Kidney tubule cell (primary cell): Measurements from ENCODE around the gene WDR86.
A peak's percentile ranks its signal among the peaks of the same experiment; 100 is the strongest.

Source experiments
- DNase-seq: peaks from one replicate; pipeline ENCODE4 v3.0.0-alpha.2; 2018; ENCODE audit warnings: low spot score

Gene WDR86

DNA sequence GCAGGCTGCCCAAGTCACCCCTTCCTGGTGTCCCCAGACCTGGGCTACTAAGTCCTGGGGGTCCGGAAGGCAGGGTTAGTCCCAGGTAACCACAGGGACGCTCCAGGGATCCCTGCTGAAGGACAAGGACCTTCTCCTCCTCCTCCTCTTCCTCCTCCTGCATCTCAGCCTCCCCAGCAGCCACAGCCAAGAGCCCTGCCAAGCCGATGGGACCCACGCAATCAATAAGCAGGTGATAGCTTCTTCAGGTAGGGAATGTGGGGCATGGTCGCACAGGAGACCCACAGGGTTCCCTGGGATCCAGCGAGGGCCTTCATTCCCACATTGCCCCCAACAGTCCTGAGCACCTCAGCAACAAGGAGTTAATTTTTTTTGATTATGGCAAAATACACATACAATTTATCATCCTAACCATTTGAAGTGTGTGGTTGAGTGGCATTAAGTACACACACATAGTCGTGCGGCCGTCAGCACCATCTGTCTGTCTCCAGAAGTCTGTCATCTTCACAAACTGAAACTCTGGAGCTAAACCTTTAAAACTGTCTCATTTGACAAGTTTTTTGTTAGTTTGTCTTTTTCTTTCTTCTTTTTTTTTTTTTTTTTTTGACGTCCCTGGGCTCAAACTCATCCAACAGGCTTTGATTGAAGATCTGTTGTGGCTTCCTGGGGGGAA, 18.0 kb upstream of the WDR86 start:
- DNase-seq, result no peak

DNA sequence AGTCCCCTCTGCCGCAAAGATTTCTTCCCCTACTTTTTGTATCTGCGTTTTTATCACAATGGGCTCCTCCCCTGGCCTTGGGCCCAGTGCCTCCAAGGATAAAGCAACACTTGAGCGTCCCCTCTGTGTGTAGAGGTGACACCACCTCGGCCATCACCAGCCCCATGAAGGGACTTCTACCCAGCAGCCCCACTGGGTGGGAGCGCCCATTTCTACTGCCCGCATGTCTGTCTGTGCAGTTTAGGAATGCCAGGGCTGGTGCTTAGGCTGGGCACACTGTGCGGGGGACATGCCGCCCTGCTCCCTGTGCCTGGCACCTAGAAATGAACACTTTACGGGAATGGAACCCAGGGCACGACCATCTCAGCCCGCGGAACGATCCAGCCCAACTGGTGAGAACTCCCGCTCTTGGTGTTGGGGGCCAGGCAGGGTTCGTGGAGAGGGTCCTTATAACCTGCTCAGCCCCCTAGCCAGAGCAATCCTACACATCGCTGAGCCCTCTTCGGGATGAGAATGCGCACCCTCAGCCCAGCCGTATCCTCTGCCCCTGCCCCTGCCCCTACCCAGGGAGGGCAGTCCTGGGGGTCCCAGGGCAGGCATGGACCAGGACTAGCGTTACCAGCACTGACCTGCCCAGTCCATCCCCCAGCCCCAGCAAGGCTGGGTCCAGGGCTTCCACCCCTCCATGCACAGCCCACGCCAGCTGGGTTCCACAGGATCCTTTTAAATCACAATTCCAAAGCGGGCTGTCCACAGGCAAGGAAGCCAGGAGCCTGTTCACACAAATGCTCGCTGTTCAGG, 17.3 kb upstream of the WDR86 start:
- DNase-seq, result no peak

DNA sequence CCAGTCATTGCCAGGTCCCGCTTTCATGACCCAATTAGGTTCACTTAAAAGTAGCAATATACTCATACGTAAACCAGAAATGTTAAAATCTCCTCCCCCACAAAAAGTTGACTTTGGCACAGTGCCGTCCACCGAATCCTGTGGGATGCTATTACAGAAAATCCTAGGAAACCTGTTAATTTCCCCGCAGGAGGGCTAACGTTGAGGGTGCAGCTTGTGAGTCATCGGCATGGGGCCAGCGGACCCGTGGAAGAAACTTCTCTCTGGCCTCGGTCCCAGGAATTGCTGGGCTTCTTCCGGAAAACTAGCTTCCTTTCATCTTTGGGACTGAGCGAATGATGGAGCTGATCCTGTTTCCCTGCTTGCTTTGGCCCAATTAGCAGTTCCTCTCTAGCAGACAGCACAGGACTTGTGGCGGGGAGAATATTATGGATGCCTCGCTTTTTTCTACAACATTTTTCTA, 16.6 kb upstream of the WDR86 start:
- peak; percentile 12 for DNase-seq

DNA sequence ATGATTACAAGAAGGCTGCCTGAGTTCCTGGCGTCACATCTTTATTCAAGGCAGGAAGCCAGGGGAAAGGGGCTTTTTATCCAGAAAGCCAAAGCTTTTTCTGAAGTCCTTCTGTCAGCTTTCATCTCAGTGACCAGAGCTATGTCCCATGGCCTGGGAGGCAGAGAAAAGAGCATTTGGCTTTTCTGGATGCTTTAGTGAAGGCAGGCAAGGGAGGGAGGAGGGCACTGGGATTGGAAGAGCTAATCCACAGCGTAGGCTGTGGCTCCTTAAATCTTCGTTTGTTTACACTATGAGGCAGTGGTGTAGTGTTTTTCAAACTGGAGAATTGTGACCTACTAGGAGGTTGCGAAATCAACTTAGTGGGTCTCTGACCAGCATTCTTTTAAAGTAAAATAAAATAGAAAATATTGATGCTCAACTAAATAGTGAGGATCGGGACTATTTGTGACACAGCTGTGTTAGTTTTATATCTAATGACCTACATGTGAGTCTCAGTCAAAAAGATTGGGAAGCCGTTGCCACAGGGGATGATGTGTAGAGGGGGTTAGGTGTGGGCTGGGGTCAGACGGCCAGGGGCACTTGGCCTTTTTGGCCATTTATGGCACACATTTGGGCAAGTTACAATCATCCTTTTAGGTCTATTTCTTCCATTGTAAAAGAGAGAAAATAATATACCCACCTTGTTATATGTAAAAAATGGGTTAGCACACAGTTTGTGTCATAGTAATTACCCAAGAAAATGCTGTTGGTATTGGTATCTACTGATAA, 16.0 kb upstream of the WDR86 start:
- DNase-seq, result no peak

DNA sequence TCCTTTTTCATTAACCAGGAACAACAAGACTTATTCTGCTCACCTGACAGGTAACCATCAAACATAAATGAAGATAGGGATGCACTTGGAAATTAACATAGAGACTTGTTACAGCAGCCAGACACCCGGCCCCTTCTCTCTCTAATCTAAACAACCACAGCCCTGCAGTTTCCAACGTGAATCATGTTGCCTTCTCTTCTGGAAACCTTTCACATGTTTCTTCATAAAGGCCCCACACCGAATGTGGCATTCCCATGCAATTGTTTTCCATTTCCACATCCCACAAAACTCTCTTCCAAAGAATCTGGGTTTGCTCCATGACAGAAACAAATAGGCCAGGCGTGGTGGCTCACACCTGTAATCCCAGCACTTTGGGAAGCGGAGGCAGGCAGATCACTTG, 15.0 kb upstream of the WDR86 start:
- DNase-seq, result no peak

DNA sequence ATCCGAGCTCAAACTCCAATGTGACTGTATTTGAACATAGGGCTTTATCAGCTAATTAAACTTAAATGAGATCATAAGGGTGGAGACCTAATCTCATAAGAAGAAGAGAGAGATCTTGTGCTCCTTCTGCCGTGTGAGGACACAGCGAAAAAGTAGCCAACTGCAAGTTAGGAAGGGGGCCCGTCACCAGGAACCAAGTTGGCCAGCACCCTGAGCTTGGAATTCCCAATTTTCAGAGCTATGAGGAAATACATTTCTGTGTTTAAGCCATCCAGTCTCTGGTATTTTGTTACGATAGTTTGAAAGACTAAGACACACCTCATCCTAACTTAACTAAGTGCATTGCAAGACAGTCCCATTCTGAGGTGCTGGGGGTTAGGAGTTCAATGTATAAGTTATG, 14.1 kb upstream of the WDR86 start:
- no peak for DNase-seq

DNA sequence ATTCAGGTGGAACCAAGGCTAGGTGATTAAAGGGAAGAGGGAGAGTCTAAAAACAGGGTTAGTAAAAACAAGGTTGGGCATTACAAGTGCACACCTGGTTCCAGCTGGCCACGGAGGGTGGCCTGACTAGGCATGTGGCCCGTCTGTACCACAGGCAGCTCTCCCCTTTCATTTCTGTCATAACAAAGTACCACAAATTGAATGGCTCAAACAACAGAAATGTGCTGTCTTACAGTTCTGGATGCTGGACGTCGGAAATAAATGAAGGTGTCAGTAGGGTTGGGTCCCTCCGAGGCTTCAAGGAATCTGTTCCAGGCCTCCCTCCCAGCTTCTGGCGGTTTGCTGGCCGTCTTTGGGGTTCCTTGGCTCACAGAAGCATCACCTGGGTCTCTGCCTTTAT, 13.4 kb upstream of the WDR86 start:
- no peak for DNase-seq

DNA sequence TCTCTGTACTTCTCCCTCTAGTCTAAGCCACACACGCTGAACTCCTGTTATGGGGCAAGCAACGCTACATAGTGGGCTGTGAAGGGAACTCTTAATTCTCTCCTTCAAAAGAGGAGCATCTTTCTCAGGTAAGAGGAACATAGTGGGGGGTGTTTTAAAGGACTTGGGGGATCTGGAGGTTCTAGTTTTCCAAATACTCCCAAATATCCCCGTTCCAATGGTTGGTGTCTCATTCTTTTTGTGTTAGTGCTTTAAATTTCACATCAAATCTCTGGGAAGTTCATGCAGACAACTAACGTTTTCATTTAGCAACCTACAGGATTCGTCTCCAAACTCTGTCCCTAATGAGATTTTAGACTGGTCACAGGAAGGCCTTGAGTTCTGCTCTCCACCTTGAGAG, 12.4 kb upstream of the WDR86 start:
- no peak for DNase-seq

DNA sequence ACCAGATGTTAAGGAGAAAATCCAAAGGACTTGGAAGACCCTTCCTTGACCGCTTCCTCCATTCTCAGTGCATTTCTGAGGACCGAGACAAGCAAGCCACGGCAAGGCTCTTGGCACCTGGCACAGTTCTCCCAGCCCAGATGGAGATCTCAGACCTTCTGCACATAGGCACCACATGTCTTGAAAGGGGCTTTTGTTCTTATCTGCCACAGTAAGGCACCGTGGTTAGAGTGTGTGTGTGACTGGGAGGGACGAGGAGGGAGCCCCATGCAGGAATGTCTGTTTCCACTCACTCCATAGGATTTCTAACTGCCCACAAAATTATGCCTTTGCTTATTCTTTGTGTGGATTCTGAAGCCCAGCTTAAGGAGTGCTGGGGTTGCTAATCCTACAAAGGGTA, 10.3 kb upstream of the WDR86 start:
- no peak for DNase-seq

DNA sequence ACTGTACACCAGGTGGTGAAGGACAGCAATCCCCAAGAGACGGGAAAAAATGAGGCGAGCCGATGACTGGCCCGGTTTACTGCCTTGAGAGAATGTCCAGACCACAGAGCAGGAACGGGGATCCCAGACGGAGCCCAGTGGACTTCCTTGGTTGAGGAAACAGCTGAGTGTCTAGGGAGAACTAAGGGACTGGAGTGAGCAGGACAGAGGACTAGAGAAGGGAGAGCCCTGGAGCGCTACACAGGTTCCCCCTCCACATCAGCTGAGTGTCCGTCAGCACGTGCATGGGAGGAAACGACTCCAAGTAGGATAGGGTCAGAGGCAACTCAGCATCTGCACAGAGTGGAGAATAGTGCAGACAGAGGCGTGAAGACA, 7.1 kb upstream of the WDR86 start:
- no peak for DNase-seq

DNA sequence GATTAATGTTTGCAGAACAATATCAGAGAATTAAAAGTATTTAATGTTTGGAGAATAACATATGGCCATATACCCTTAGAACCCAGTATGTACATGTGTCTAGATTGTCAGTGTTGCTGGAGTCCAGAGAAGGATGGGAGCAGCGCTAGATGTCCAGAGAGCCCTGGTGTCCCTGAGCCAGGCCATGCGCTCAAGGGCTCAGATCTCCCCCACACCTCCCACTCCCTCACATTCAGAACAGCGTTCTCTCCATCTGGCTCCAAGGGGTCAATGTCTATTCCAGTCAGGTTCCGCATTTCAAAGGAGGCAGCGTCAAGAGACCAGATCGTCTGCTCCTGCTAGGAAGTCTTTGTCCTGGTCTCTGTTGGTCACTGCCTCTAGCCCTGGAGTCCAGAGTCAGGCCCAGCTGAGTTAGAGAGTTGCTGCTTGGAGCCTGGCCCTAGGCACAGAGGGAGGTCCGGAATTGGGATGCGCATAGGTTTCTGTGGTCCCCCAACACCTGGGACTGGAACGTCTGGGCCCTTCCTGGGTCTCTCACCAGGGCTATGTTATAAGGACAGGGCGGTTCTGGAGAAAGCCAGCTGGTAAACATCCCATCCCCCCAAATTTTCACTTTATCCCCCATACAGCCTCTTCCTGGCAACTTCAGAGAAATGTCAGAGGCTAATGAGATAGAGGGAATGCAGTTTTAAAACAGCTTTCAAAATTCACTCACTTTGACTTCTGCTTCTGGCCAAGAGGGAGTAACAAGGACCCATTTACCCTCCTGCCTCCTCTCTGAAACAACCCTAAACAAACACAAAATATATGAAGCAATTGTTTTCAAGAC, 6.5 kb upstream of the WDR86 start:
- DNase-seq, result no peak

DNA sequence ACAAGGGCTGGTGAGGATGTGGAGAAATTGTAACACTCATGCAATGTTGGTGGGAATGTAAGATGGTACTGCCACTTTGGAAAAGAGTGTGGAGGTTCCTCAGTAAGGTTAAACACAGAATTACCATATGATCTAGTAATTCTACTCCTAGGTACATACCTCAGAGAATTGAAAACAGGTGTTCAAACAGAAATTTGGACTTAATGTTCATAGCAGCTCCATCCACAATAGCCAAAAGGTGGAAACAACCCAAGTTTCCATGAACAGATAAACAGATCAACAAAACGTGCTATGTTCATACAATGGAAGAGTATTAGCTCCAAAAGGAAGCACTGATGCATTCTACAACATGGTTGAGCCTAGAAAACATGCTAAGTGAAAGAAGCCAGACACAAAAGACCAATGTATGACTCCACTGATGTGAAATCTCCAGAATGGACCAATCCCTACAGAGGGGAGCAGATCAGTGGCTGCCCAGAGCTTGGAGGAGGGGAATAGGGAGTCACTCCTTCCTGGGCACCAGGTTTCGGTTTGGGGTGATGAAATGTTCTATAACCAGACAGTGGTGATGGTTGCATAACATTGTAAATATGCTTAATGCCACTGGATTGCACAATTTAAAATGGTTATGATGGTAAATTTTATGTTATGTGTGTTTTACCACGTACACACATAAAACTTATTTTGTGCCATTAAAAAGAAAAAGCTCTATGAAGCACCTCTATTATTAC, 5.7 kb upstream of the WDR86 start:
- DNase-seq, result no peak

DNA sequence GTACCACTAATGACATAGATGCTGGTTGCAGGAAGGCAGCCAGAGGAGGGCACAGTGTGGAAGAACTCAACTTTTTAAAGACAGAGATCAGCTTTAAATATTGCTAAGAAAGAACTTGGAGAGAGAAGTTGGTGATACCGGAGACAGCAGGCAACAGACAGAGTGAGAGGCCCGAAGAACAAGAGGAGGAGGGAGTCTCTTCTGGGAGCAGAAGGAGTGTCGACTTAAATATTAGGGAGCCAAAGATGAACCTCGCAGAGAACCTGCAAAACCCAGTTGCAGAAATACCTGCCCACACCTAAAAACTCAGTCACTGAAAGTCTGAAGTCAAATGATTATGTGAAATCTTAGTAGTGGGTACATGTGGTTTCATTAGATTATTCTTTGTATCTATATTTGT, 3.4 kb upstream of the WDR86 start:
- DNase-seq, result no peak

DNA sequence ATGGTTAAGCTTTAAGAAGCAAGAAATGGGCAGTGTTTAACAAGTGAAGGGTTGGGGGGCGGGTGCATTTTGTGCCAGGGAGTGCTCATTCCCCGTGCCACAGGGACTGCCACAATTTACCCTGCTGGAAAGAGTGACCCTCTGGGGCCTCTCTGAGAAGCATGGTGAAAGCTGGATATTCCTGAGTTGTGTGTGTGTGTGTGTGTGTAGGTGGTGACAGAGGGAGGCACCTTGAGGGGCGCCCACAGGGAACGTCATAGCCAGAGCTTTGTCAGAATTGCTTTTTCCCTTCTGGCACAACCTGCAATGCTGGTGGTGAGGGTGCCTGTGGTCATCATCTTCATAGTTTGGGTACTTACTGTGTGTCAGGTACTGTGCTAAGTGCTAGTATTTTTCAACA, 2.5 kb upstream of the WDR86 start:
- DNase-seq, result no peak

DNA sequence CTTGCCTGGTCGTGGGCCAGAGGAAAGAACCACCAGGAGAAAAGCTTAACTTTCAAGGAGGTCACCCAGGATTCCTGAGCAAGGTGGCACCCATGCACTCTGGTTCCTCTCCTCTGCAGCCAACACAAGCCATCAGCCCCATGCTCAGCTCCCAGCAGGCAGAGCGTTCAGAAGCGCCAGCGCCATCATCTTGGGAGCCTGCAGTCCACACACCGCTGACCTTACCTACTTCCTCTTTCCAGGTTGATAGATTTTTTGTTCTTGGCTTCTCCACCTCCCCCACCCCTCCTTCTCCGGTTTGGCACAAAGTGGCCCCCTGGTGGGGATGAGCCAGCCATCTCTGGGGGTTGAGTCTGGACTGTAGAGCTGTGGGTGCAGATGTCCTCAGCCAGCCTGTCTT, 1.7 kb upstream of the WDR86 start:
- DNase-seq, result peak; percentile 9

DNA sequence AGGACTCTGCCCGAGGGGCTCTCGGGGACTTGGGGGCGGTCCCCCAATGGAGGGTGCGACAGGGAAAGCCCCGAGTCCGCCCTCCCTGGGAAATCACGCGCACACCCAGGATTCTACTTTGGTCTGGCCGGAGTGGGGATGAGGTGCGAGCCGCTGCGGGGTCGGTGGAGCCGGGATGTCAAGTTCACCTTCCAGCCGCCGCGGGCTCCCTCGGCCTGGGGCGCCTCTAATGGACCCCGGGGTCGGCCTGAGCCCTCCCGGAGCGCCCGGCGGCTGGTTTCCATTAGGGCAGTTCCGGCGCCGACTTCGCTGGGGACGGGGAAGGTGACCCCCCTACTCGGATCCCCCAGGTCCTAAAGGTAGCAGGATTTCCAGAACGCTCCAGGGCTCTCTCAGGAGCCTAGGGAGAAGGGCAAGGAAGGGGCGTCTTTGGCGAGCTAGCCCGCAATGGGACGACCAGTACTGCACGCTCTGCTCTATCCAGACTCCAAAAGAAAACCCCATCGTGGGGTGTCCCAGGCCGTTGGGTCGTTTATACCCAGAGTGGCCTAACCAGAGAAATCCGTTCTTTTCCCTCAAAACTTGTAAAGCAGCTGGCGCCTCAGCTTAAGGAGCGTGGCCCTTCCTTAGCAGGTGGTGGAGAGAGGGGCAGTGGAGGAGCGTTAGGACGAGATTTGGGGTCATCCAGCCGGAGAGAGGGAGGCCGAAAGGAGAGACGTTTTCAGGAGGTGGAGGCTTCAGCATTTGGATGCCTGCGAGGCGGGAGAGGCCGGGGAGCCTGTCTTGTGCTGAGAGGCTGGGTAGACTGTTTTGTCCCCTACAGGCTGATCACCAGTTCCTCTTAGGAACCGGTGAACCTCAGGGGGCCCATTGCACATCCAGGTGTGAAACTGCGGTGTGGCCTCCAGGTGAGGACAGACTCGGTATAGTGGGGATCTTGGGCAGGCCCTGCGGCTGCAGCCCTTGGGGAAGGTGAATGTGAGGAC, 860 bp upstream of the WDR86 start:
- DNase-seq, result no peak

DNA sequence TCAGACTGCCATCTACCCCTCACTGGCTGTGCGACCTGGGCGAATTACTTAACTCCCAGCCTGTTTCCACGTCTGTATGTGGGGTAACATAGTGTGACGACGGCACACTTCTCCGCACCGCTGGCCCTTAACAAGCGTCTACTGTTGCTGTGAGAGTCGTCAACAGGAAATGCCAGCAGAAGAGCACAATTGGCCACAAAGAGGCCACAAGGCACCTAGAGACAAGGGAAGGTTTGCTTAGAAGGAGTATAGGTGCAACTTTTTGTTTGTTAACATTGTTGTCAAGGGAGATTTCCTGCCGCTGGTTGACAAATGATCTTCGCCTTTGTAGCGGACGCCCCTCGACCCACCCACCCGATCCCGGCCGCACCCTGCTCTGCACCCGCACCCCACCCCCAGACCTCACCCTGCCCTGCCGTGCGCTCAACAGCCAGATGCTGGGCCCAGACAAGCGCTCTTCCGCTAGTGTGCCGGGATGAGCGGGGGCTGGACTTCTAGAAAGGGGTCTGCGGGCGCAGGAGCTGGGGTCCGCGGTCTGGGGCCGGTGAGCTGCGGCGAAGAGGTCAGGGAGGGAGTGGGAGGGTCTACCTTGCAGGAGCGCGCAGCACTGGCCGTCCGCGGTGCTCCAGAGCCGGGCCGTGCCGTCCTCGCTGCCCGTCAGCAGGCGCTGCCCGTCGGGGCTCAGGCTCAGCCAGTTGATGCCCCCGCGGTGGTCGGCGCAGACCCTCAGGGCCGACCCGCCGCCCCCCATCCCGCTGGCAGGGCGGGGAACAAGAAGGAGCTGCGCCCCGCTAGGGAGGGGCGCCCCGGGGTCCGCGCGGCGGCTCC, 785 bp downstream of the WDR86 start:
- DNase-seq, result peak; percentile 75

DNA sequence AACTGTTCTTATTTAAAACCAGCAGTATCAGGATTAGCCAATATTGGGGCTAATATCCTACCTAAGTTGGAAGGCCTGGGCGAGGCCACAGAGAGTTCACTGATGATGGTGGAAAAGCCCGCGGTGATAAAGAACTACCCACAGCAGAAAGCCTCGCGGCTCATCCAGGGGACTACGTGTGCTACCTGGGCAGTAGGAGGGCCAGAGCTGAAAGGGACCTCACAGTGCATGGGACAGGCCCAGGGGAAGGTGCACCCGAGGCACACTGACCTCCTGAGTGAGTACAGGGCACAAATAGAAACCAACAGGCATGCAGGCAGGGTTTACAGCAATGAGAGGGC, 1.4 kb downstream of the WDR86 start:
- DNase-seq, result no peak

DNA sequence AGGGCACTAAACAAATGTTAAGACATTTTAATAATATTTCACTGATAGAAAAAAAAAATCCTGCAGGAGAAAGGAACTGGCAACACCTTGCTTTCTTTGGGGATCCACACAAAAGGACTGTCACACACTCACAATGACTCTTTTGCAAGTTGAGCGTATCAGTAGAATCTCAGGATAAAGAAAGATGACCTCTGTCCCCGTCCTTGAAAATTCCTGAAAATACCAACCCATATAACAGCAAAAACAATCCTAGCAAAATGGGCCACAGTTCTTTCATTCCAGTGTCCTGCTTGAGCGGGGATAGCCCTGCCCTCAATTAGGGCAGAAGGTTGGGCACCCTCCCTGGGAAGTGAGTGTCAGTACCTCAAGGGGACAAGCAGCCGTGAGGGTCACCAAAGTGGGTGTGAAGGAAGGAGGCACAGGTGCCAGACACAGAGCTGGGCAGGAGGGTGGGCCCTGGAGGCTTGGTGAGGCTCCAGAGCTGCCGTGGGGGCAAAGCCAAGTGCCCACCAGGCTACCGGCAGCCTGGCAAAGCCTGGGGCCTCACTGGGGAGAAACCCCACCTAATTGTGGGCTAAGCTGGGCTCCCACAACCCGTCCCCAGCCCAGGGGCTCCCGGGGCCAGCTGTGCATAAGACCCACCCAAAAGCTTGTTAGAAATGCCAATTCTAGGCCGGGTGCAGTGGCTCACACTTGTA, 2.8 kb downstream of the WDR86 start:
- no peak for DNase-seq
